Measurements from ENCODE around the gene PSMA7.
"Not testable (repeated sequence)": the region's sequence is repeated elsewhere in the genome, so short reads cannot be mapped to it uniquely, and the experiment has no call there.

PSMA7 gene

GRCh38 chr20:62151225-62151624 lies 8.0 kb upstream of the PSMA7 start:
- DNase-seq = no peak

GRCh38 chr20:62150310-62150575 lies 7.0 kb upstream of the PSMA7 start:
- DNase-seq = no peak

GRCh38 chr20:62149532-62150309 lies 6.5 kb upstream of the PSMA7 start:
- no peak for DNase-seq

GRCh38 chr20:62148908-62149314 lies 5.7 kb upstream of the PSMA7 start:
- DNase-seq = no peak

GRCh38 chr20:62148383-62148782 lies 5.2 kb upstream of the PSMA7 start:
- DNase-seq = not testable (repeated sequence)

- no peak for DNase-seq
Observed at GRCh38 chr20:62147528-62147927, 4.3 kb upstream of the PSMA7 start.

- DNase-seq = no peak
Observed at GRCh38 chr20:62147125-62147524, 3.9 kb upstream of the PSMA7 start.

- DNase-seq = no peak
Observed at GRCh38 chr20:62146019-62146755, 3.0 kb upstream of the PSMA7 start.

- no peak for DNase-seq
Observed at GRCh38 chr20:62145688-62146018, 2.5 kb upstream of the PSMA7 start.

GRCh38 chr20:62143957-62144825 lies 997 bp upstream of the PSMA7 start:
- DNase-seq = peak; percentile 51

- DNase-seq = peak; percentile 31
Observed at GRCh38 chr20:62142252-62143080, 728 bp downstream of the PSMA7 start.

GRCh38 chr20:62141397-62142251 lies 1.6 kb downstream of the PSMA7 start:
- peak; percentile 8 for DNase-seq

- DNase-seq = no peak
Observed at GRCh38 chr20:62141043-62141396, 2.2 kb downstream of the PSMA7 start.

- no peak for DNase-seq
Observed at GRCh38 chr20:62139636-62140035, 3.6 kb downstream of the PSMA7 start.

- DNase-seq = no peak
Observed at GRCh38 chr20:62138912-62139311, 4.3 kb downstream of the PSMA7 start.

- no peak for DNase-seq
Observed at GRCh38 chr20:62138204-62138543, 5.0 kb downstream of the PSMA7 start.

- no peak for DNase-seq
Observed at GRCh38 chr20:62137478-62138203, 5.6 kb downstream of the PSMA7 start.

GRCh38 chr20:62137092-62137384 lies 6.2 kb downstream of the PSMA7 start:
- DNase-seq = no peak

GRCh38 chr20:62136283-62137091 lies 6.7 kb downstream of the PSMA7 start:
- DNase-seq = peak; percentile 58

- DNase-seq = no peak
Observed at GRCh38 chr20:62135573-62136266, 7.5 kb downstream of the PSMA7 start.

Data from stimulated activated naive CD4-positive, alpha-beta T cell treated with Interleukin-2 at 50 U/mL for 16 hours (primary cell).